Fibroblast of pulmonary artery (primary cell): ENCODE measurements around the gene ANGPTL8.

Source experiments
- DNase-seq: peaks from one replicate; pipeline ENCODE4 v3.0.0-alpha.2; 2010; ENCODE audit warnings: low read depth
- H3K4me3 ChIP-seq: replicated peaks from 2 replicates; pipeline ENCODE4 v1.5.1; 2011; ENCODE audit warnings: low read depth, mild to moderate bottlenecking, control low read depth, low read length, moderate library complexity
- TF ChIP-seq, protein P1 (sequence below): IDR thresholded peaks from 2 replicates; pipeline ENCODE4 v1.5.1; 2011; ENCODE audit warnings: mild to moderate bottlenecking, control low read depth, low read length, inconsistent platforms; ENCODE audit errors: missing control alignments

The ANGPTL8 gene

DNA sequence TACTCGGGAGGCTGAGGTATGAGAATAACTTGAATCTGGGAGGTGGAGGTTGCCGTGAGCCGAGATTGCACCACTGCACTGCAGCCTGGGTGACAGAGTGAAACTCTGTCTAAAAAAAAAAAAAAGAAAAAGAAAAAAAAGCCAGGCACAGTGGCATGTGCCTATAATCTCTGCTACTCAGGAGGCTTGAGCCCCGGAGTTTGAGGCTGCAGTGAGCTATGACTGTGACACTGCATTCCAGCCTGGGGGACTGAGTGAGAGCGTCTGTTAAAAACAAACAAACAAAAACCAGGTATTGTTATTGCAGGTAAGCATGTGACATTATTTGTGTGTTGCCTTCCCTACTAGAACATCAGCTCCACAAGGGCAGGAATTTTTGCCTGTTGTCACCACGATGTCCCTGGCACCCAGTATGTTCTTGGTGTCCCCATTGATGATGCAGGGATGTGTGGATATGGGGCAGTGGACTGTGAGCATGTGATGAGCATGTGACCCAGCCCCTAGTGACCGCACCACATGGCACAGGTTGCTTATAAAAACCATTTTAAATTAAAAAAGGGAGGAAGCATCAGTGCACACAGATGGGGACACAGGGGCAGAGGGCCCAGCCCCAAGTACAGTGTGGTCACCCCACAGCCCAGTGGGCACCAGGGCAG lies 40.5 kb upstream of the ANGPTL8 start:
- H3K4me3 ChIP-seq, result no peak overlapping the region
- TF ChIP-seq, protein P1, sequence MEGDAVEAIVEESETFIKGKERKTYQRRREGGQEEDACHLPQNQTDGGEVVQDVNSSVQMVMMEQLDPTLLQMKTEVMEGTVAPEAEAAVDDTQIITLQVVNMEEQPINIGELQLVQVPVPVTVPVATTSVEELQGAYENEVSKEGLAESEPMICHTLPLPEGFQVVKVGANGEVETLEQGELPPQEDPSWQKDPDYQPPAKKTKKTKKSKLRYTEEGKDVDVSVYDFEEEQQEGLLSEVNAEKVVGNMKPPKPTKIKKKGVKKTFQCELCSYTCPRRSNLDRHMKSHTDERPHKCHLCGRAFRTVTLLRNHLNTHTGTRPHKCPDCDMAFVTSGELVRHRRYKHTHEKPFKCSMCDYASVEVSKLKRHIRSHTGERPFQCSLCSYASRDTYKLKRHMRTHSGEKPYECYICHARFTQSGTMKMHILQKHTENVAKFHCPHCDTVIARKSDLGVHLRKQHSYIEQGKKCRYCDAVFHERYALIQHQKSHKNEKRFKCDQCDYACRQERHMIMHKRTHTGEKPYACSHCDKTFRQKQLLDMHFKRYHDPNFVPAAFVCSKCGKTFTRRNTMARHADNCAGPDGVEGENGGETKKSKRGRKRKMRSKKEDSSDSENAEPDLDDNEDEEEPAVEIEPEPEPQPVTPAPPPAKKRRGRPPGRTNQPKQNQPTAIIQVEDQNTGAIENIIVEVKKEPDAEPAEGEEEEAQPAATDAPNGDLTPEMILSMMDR, result no peak
- DNase-seq, result no peak

DNA sequence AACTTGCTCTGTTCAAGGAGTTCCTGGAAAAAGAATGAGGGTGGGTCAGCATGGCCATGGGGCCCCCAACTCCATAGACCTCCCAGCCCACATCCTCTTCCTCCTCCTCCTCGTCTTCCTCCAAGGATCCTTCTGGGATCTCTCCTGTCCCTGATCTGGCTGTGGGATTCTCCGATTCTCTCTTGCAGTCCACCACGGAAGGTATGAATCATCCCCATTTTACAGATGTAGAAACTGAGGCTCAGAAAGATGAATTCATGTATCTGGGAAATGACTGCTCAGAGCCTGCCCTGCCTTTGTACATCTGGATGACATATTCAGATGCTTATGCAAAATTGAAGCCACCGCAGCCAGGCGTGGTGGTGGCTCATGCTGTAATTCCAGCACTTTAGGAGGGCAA lies 39.9 kb upstream of the ANGPTL8 start:
- TF ChIP-seq, protein P1, result no peak
- DNase-seq, result no peak
- no peak overlapping the region for H3K4me3 ChIP-seq

DNA sequence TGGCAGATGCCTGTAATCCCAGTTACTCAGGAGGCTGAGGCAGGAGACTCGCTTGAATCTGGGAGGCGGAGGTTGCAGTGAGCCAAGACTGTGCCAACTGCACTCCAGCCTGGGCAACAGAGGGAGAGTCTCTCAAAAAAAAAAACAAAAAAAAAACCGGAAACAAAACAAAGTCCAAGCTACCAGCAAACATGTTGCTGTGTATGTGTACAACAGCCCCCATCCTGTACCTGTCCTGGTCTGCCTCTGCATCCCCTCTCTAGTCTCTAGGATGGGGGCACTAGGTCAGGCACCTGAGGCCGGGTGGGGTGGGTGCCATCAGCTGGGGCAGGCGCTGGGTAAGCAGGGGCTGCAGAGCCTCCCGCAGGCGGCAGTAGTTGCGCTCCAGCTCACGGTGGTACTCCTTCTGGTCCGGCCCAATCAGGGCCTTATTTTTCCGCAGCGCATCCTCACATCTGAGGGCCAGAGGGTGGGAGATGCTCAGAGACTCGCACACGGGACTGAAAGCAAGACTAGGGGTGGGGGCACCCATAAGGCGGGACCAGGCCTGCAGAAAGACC lies 39.3 kb upstream of the ANGPTL8 start:
- H3K4me3 ChIP-seq, result no peak overlapping the region
- TF ChIP-seq, protein P1, result no peak
- DNase-seq, result no peak

DNA sequence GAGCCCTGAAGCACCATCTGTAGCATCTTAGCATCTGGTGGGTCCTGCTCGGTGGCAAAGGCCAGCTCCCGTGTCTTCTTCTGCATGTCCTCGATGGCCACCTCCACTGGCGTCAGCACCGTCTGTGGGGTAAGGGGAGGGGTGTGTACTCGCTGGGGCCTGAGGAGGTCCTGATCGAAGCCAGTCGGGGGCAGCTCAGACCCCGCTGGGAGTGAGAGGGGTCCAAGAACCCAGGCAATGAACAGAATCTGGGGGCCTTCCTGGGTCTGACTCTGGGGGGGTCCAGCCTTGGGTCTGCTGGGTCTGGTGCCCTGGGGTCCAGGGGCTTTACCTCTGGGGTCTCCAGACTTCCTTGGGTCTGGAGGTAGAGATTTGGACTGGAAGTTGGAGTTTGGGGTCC lies 38.5 kb upstream of the ANGPTL8 start:
- no peak overlapping the region for H3K4me3 ChIP-seq
- TF ChIP-seq, protein P1, result no peak
- no peak for DNase-seq

DNA sequence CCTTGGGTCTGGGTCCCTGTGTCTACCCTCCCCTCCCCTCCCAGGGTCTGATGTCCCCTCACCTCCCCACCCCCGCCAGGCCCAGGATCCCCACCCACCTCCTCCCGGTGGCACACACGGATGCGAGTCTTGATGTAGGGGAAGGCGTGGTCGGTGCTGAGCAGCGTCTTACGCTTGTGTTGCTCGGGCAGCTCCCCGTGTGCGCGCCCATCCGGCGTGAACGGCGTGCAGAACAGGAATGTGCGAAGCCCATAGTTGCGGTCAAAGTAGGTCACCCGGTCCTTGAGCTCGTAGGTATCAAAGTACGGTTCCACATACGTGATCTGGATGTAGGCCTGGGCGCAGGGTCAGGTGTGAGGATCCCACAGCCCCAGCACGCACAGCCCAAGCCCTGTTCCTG lies 37.6 kb upstream of the ANGPTL8 start:
- TF ChIP-seq, protein P1, result no peak
- no peak overlapping the region for H3K4me3 ChIP-seq
- no peak for DNase-seq

DNA sequence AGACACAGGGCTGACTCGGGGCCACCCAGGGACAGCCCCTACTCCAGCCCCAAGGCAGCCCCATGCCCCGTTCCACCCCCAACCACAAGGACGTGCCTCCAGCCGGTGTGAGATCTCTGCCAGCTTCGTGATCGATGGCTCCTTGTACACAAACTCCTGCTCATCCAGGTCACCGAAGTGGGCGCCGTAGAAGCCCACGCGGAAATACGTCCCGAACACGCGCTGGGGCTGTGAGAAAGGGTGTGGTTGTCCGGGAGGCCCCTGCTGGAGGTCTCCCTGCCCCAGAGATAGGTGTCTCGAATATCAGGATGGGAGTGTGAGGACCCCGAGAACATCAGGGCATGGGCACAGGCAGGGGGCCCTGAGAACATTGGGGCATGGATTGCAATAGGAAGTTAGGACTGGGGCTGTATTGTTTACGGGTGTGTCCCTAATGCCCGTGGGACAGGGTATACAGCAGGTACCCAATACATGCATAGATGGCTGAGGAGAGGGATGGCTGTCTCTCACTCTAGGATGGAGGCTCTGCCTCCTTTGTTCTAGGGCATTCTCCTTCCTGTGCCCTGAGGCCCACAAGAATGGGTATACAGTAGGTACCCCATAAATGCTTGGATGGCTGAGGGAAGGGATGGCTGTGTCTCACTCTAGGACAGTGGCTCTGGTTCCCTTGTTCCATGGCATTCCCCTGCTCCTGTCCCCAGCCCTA lies 36.8 kb upstream of the ANGPTL8 start:
- no peak for DNase-seq
- no peak overlapping the region for H3K4me3 ChIP-seq
- TF ChIP-seq, protein P1, result no peak
